NCI-H146 (cell line): ENCODE data around the gene SYN1.

Experiments
- DNase-seq: peaks from one replicate; lab custom pipeline; 2025; lab: John Stamatoyannopoulos, UW

SYN1 gene

DNA sequence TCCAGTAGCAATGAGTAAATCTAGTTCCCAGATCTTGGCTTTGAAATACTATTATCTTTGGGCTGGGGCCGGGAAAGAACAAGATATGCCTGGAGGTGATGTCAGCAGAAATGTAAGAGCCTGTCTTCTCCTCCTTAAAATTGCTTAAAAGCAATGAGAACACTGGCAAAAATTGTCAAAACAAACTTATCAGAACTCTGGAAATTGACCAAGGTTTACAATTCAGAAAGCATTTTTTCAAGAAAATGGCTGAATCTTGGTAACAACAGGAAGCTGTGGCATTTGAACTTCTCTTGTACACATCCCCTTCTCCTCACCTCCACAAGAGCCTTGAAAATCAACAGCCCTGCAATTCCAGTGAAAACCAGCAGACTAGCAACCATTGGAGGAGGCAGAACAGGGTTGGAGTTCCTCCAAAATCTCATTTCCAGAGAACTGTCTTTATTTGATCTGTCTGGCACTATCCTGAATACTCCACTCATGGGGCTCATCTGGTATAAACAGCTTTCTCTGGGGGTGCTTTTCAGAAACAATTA, 23.9 kb downstream of the SYN1 start:
- DNase-seq, result no peak

DNA sequence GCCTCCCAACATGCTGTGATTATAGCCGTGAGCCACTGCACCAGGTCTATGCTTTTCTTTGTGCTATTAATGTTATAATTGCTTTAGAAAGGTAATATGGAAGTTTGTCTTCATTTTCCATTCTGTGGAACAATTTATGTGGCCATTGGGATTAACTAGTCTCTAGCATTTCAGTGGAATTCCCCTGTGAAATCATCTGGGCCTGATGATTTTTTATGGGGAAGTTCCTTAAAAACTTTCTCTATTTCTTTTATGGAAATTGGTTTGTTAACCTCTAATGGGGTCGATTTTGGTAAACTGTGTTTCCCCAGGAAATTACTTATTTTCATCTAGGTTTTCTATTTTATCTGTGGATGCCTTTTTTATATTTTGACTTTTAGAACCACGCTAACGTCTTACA, 26.1 kb downstream of the SYN1 start:
- DNase-seq, result no peak

DNA sequence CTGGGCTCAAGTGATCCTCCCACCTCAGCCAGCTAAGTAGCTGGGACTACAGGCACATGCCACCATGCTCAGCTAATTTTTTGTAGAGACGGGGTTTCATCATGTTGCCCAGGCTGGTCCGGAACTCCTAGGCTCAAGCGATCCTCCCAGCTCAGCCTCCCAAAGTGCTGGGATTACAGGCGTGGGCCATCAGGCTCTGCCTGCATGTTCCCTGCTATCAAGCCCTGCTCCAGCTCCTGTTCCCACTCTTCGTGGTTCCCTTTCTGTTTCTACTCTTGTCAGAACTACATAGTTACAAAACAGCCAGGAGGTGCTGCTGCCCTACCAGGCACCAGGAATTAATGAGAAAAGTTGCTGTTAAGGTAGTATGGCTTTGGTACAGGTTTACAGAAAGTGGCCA, 28.7 kb downstream of the SYN1 start:
- DNase-seq, result no peak

DNA sequence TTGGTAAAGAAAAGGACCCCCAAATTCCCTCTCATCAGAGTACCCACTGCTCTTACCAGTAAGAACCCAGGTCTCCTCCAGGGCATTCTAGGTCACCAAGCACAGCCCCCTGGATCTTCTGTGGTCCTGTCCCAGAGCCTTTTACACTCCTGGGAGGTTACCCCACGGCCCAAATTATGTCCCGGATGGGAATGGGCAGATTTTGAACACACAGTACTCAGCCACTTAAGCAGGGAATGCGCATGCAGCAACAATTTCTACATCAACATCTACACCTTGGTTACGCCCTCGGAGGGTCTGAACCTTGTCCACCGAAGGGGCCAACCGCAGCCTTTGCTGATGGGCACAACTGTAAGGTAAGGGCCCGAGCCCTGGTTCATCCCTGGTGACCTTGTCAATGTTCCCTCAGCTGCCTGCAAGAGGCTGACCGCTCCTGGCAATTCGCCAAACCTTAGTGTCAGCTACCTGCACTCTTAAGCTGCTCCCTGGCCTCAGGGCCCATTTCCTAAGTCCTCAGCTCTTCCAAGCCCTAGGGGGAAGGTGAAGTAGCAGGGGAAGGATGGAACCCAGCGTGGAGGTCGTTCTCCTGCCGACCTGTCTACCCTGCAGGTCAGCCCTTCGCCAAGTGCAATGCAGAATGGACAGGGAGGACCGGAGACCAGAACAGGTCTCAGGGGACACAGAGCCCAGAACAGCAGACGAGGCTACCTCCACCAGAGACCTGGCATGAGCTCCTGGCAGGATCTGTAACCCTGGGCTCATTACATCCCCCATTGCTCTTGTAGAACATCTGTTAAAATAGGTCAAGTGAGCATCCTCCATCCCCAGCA, 31.5 kb downstream of the SYN1 start:
- no peak for DNase-seq

DNA sequence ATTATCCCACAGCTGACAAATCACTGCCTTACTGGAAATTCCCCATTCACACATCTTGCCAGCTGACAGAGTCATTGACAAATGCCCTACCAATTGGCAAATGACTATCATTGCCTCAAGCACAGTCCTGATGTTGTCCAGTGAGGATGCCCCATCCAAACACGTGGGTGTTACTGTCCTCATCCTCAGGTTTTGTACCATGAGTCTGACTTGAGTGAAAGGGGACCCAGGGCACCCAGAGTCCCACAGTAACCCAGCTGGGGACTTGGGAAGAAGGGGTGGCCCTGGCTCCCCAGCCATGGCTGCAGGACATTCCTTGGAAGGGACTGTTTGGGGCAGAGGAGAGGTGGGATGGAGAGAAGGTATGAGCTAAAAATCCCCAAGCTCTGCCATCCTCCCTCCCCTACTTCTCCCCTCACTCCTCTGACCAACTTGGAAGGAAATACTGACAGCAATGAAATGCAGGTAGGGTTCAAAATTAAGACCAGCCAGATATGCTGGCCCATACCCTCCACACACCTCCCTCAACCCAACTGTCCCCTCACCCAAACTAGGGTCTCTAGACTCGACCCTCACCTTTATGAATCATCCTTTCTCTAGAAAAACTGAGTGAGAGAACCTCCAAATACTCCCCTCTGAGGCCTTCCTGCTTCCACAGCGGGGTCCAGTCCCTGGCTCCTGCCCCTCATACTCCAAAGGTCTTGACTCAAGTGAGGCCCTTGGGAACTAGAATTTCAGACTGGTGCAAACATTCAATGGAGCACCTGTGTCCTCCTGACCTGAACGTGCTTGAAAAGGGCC, 32.4 kb downstream of the SYN1 start:
- DNase-seq, result no peak

DNA sequence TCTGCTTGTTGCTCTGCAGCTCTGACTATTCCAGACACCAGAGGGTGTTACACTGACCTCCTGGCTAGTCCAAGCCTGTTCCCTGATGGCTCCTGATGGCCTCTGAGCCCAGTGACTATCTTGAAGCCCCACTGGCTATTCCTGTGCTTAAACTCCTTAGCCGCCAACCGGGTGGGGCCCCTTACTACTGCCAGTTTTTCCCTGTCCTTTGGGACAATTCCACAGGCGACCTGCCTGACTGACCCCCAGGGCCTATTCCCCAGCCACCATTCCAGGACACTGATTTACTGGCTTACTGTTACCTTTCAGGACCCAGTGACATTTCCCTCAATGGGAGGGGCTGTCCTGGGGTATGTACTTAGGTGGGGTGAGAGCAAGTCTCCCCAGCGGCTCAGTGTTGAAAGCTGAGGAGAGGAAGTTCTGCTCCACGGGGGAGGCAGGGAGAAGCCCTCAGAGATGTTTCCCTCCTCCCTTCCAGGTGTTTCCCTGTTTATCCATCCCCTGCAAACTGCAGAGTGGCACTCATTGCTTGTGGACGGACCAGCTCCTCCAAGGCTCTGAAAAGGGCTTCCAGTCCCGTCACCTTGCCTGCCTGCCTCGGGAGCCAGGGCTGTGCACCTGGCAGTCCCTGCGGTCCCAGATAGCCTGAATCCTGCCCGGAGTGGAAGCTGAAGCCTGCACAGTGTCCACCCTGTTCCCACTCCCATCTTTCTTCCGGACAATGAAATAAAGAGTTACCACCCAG, 33.4 kb downstream of the SYN1 start:
- DNase-seq, result no peak

DNA sequence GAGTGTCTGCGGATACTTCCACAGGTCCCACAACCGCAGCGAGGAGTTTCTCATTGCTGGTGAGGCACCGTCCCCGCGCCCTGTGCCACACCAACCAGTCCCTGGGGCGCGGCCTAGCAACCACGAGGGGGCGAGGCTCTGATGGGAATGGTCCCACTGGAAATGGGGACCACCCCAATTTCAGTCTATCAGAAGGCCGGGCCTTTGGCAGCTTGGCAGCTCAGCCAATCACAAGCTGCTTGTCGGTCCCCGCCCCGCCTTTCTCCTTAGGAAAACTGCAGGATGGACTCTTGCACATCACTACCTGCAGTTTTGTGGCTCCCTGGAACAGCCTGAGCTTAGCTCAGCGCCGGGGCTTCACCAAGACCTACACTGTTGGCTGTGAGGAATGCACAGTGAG, 34.4 kb downstream of the SYN1 start:
- no peak for DNase-seq

DNA sequence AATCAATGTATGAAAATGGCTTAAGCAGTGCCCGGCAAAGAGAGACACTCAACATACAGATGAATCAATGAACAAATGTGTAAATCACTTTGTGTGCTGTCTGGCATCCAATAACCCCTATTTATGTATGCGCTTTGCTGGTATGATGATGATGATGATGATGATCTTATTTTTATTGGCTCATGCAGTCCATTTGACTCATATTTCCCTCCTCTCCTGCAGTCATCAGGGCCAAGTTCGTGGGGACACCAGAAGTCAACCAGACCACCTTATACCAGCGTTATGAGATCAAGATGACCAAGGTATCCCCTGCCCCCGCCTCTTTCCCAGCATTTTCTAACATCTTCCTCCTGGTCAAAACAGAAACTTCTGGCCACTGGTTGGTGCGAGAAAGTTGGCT, 34.9 kb downstream of the SYN1 start:
- no peak for DNase-seq

DNA sequence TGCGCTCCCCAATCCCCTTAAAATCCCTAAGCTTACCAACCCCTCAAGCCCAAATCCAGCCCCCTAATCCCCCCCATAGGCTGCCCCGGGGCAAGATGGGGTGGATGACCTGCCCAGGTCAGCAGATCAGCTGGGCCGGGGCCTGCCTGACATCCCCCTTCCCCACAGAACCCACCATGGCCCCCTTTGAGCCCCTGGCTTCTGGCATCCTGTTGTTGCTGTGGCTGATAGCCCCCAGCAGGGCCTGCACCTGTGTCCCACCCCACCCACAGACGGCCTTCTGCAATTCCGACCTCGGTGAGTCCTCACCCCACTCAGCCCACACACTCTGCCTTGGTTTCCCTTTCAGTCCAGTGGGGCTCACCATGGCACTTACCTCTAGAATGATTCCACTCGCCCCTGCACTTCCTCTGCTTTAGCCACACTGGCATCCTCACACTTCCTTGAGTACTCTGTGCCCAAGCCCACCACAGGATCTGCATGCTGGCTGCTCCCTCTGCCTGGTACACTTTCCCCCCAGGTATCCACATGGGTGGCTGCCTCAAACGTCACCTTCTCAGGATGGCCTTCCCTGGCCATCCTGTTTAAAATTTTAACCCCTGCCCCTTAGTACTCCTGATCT, 36.3 kb downstream of the SYN1 start:
- DNase-seq, result no peak

DNA sequence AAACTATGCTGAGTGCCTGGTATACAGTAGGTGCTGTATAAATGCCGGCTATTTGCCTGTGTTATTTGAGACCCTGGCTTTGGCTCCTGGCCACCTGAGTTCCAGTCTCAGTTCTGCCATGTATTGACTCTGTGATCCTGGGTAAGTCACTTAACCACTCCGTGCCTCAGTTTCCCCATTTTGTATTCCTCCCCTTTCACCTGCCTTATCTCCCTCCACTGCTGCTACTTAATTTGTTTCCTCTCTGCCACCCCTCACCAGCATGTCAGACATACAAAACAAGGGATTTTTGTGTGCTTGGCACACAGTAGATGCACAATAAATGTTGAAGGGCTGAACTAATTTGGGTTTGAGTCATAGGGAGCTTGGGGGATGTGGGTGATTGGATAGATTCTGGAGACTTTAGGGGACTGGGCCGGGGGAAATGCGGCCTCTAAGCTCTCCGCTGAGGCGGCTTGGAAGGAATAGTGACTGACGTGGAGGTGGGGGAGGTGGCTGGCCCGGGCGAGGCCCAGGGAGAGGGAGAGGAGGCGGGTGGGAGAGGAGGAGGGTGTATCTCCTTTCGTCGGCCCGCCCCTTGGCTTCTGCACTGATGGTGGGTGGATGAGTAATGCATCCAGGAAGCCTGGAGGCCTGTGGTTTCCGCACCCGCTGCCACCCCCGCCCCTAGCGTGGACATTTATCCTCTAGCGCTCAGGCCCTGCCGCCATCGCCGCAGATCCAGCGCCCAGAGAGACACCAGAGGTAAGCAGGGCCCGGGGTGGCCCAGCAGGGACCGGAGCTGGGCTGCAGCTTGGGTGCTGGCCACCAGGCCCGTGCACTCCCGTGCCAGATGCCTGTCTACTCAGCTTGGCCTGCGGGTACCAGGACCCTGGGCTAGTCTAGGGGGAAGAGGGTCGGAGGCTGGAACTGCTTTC, 37.7 kb downstream of the SYN1 start, which contains the start of gene TIMP1:
TIMP1 (plus strand) TSS at position 706 of the 917 bp plus-strand sequence. CDS start 980 bp downstream, outside the sequence.
- DNase-seq, result peak; percentile 64

DNA sequence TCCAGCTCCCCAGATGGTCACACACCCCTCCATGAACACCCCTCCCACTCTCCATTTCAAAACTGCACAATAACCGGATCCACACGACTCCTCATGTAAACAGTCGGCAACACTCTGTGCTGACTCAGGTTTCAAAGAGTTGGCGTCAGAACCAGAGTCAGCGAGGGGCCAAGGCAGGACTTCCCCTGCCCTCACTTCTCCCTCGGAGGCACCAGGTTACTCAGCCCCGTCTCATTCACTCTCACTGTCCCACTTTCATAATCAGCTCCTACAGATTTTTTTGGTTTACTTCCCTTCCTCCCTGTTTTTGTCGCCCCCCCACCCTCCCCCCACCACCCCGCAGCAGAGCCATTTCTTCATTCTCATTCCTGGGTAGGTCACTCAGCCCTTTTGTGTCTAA, 40.1 kb downstream of the SYN1 start:
- DNase-seq, result no peak

DNA sequence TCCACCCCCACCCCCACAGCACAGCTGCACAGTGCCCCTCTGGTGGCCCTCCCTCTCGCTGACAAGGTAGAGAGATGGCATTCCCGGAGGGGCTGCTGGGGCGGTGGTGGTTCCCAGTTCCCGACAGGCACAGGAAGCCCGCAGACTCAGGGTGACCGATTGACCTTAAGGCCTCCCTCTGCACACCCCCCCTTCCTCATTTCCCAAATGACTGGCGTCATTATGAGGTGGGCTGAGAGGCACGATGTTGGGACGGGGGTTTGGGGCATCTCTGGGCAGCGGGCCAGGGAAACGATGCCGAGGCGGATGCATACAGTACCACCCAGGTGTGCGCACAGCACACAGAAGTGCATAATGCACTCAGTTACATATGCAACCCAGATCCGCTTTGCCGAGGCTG, 41.0 kb downstream of the SYN1 start:
- no peak for DNase-seq

DNA sequence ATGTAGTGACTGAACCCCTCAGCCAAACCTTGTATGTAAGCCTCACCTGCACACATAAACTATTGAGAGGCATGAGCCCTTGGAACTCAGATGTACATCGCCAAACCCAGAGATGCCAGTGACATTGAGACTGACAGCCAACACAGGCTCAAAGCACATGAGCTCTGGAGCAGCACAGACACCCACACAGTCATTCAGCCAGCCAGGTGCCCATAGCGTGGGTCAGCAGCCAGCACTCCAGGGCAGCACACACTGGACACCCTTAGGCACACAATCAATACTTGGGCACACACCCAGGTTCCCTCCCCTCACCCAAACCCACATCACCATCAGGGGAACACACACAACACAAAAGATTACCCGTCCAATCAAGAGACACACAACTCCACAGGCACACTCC, 41.8 kb downstream of the SYN1 start:
- DNase-seq, result no peak

DNA sequence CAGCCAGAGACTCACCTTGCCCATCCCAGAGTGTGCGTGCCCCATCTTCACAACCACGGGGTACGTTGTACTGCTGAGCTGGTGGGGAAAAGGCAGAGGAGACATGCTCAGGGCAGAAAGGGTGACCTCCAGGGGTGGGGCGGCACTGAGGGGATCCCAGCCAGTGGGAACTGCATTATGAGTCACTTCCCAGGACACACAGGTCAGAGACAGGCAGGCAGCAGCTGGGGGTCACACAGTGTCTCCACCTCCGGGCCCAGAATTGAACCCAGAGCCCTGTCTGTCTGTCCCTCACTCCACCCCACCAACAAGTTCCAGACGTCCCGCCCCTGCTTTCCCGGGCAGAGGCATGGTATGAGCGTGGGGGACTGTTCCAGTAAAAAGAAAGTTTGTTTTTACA, 42.2 kb downstream of the SYN1 start:
- DNase-seq, result no peak

DNA sequence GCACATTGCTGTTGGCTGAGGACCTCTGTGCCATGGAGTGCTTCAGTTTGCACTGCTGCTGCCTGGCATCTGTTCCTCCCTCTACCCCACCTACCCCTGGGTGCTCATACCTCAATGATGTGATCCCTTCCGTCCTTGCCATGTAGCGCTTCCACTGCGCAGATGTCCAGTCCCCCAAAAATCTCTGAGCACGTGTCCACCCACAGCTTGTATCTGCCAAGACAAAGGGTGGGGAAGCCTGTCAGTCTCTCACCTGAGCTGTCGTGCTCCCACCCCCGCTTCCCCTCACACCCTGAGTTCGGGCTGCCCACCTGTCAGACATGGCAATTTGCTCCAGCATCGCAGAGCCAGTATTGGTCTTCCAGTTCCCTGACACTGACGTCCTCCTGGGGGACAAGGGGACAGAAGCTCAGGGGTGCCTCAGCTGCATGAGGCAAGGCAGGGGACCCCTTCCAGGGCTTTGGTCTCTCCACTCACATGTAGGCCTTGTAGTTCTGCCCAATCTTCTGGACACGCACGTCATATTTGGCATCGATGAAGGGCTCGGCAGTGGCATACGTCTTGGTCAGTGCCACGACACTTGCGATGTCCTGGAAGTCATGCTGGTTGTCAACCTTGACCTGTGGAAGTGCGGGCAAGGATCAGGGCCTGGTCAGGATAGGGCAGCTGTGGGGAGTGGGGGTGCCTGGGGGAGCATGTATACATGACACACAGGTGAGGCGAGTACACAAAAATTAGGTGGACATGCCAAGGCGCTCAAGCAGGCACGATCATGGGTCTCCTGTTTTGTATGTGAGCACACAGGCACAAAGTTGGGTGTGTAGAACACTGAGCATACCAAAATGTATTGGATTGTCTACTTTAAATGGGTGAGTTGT, 43.4 kb downstream of the SYN1 start:
- DNase-seq, result no peak

DNA sequence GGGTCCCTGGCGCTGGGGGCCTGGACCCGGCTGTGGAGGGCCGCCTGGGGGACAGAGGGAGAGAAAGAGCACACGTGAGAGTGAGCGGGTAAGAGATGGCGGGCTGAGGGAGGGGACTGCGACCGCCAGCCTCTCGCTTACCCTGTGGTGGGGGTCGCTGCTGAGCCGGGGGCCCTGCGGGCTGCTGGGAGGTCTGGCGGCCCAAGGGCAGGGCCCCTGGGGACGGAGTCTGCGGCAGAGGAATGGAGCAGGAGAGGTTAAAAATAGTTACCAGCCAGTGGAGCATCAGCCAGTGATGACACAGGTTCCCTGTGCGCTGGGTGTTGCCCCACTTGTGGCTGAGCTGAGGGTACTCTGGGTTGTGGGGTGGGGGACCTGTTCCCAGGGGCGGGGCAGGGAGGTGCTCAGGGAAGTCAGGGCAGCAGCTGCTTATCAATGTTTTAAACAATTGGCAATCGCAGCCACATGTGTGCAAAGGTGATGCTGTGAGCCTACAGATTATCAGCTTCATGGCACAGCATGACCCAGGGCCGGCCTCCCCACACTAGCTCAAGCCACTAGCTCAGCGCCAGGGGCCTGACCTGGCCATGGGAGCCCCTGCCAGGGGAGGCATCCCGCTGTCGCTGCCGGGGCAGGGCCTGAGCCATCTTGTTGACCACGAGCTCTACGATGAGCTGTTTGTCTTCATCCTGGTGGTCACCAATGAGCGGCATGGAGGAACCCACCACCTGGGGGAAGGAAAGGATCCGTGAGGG, 44.9 kb downstream of the SYN1 start:
- no peak for DNase-seq

DNA sequence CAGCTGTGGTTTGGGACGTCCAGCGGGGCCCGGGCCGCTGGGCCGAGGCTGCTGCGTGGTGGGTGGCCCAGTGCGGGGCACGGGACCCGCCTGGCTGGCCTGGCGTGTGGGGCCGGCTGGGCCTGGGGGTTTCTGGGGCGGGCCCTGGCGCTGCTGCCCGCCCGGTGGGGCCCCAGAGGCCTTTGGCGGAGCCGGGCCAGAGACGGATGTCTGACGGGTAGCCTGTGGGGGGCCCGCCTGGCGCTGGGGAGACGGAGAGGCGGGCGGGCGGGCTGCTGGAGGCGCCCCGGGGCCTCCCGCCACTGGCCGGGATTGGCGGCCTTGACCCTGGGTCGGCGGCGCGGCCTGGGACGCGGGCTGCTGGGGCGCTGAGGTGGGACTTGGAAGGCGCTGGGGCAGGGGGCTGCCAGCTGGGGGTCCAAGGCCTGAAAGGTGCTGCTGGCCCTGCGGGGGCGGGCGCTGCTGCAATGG, 45.5 kb downstream of the SYN1 start:
- DNase-seq, result no peak

DNA sequence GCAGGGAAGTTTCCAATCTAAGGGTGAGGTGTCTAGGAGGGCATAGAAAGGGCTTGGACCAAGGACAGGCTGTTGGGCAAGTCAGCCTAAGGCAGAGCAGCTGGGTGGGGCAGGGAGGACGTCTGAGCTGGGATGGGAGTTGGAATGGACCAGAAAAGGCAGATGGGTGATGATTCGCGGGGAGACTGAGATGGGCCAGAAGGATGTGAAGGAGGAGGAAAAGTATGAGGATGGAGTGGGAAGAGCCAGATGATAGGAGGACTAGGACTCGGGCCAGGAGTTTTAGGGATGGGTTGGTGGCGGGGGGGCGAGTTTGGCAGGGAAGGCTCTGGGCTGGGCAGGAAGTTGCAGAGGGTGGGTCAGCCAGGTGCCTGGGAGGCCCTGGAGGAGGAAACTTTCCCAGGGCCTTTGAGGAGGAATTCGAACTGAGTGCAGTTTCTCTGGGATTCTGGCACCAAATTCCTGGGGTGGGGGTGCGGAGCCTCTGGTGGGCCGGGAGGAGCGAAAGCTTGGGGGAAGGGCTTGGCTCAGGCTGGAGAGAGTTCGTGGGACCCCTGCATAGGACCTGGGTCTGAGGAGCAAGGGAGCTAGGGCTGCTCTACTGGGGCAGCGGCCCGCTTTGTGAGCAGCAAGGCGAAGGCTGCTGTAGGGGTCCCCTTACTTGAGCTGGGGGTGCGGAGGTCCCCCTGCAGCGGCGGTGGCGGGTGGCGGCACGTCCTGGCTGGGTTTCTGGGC, 46.1 kb downstream of the SYN1 start:
- DNase-seq, result no peak
